Testis (tissue), 2 donors: ENCODE measurements around the gene FRYL.

ENCODE experiments used
- CTCF ChIP-seq, 3 experiments: fragments of 450-650 bp in 2 of 3; fragments of 200-600 bp in 1 of 3; sonication (generic) in 1 of 3; IDR thresholded peaks; one replicate each; pipeline ENCODE4 v1.5.1; 2016 to 2019; ENCODE audit warnings: antibody characterized with exemption in 3 of 3, mild to moderate bottlenecking in 2 of 3, moderate library complexity in 1 of 3
- POLR2A ChIP-seq: fragments of 450-650 bp; IDR thresholded peaks from one replicate; pipeline ENCODE4 v1.6.1; 2017; ENCODE audit warnings: antibody characterized with exemption, mild to moderate bottlenecking, moderate library complexity

DNA sequence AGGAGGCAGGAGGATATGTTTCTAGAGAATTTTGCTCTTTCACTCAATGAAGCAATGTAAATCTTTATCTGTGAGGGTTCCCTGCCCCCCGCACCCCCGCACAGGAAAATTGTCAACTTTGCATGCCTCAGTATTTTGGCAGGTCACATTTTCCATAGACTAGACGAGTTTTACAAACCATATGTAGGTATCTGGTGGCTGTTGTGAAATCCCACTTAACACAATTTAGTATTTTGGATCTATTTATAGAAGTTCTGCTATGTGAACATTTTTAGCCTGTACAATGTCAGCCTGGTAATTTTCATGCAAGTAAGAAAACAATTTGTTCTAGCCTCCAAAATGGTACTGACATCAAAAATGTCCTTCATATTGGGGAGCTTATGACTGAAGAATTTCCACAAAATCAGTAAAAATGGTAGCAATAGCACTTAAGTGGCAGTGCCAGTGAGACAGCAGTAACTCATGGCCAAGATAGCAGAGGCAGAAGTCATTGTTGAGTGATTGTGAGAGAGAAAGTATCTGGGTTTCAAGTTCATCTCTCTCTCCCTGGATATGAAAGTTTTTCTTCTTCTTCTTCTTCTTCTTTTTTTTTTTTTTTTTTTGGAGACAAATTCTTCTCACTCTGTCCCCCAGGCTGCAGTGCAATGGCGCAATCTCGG lies 12.4 kb upstream of the FRYL start:
- no peak for TF ChIP-seq CTCF (IDR thresholded peaks at IDR 0.05)
- no peak for TF ChIP-seq POLR2A
